Lower lobe of right lung (tissue), 2 donors: ENCODE data around the gene UST. TPM values are rescaled to one million over a fixed set of nuclear protein-coding genes. Genes with fewer than 3 reads are reported as not detected.

ENCODE experiments used
- ATAC-seq, 2 donors: fragments of 200-7000 bp; cut with Tn5 transposase; one replicate each; pipeline ENCODE4 v1.9.1; 2020 to 2022; ENCODE audit warnings: mild to moderate bottlenecking in 2 of 2, moderate library complexity in 2 of 2
- DNase-seq: peaks from one replicate; pipeline ENCODE4 v3.0.0-alpha.2; 2020
- H3K27ac ChIP-seq: fragments of 200-600 bp; one replicate; pipeline ENCODE4 v1.8.0; 2022
- H3K27me3 ChIP-seq: fragments of 200-600 bp; one replicate; pipeline ENCODE4 v1.8.0; 2022; ENCODE audit warnings: low read depth
- H3K36me3 ChIP-seq: fragments of 200-600 bp; one replicate; pipeline ENCODE4 v1.8.0; 2022; ENCODE audit warnings: mild to moderate bottlenecking
- H3K4me1 ChIP-seq: fragments of 200-600 bp; one replicate; pipeline ENCODE4 v1.8.0; 2022
- H3K4me3 ChIP-seq: fragments of 200-600 bp; one replicate; pipeline ENCODE4 v1.8.0; 2022; ENCODE audit warnings: mild to moderate bottlenecking
- H3K9me3 ChIP-seq: fragments of 200-600 bp; one replicate; pipeline ENCODE4 v1.8.0; 2022
- intact Hi-C: fragments of 100-400 bp; cut with DNase I; formaldehyde crosslinking; loops from one replicate; pipeline ENCODE4 v1.11.0; 2022
- total RNA-seq: library from RNA; stranded (reverse); fragmentation: NEBNext Ultra II Directional; extraction: Animal tissue kit (Norgen Biotek cat#: 25700); gene quantifications from one replicate; pipeline ENCODE4 v1.2.1, GENCODE V29; 2021
- TF ChIP-seq, protein P1 (sequence below): fragments of 200-600 bp; IDR thresholded peaks from one replicate; pipeline ENCODE4 v1.8.0; 2022; ENCODE audit warnings: antibody characterized with exemption, mild to moderate bottlenecking
- donor health status: DM: no; HTN: yes; CAD: no; lungs with severe emphysema.

Gene UST
- total RNA-seq, 1 donor from 2014 or later = 11.8 TPM

- Histone ChIP-seq H3K9me3 (no peaks in the 10 kb centered on the region), H3K27me3 (no peaks in the 10 kb centered on the region), H3K27ac (no peak overlapping the region), H3K4me3 (no peak overlapping the region), H3K36me3 (no peaks in the 10 kb centered on the region), H3K4me1 (no peaks in the 10 kb centered on the region)
- intact Hi-C loops = no loop called here
- DNase-seq (no peak), ATAC-seq (no peak)
- TF ChIP-seq, protein P1, sequence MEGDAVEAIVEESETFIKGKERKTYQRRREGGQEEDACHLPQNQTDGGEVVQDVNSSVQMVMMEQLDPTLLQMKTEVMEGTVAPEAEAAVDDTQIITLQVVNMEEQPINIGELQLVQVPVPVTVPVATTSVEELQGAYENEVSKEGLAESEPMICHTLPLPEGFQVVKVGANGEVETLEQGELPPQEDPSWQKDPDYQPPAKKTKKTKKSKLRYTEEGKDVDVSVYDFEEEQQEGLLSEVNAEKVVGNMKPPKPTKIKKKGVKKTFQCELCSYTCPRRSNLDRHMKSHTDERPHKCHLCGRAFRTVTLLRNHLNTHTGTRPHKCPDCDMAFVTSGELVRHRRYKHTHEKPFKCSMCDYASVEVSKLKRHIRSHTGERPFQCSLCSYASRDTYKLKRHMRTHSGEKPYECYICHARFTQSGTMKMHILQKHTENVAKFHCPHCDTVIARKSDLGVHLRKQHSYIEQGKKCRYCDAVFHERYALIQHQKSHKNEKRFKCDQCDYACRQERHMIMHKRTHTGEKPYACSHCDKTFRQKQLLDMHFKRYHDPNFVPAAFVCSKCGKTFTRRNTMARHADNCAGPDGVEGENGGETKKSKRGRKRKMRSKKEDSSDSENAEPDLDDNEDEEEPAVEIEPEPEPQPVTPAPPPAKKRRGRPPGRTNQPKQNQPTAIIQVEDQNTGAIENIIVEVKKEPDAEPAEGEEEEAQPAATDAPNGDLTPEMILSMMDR = no peak
Measured at GRCh38 chr6:148963738-148964137, 216.9 kb downstream of the UST start.

- Histone ChIP-seq H3K36me3 (no peaks in the 10 kb centered on the region), H3K4me1 (no peaks in the 10 kb centered on the region), H3K9me3 (no peaks in the 10 kb centered on the region), H3K27ac (no peak overlapping the region), H3K27me3 (no peaks in the 10 kb centered on the region), H3K4me3 (no peak overlapping the region)
- intact Hi-C loops = no loop called here
- ATAC-seq (no peak), DNase-seq (no peak)
- TF ChIP-seq, protein P1 = no peak
Measured at GRCh38 chr6:148964467-148964866, 217.6 kb downstream of the UST start.

DNA sequence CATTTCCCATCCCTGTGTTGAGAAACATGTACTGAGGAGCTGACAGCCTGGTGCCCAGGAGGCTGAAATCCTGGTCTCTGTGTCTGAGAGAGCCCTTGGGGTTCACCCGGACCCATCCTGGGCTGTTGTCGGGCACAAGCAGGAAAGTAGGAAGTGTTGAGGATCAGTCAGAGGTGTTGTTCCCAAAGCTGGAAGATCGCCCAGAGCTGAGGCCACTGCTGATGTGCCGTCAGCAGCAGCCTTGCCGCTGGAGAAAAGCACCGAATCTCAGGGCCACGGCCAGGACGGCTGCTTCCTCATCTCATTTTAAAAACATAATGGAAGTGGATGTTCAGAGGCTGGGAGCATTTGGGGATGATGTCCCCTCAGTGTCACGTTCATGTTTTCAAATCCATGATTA is 218.5 kb downstream of the UST start:
- Histone ChIP-seq H3K27me3 (no peaks in the 10 kb centered on the region), H3K27ac (no peak overlapping the region), H3K4me1 (no peaks in the 10 kb centered on the region), H3K36me3 (no peaks in the 10 kb centered on the region), H3K9me3 (no peaks in the 10 kb centered on the region), H3K4me3 (no peak overlapping the region)
- DNase-seq (no peak), ATAC-seq (no peak)
- TF ChIP-seq, protein P1 = no peak
- intact Hi-C loops = no loop called here

DNA sequence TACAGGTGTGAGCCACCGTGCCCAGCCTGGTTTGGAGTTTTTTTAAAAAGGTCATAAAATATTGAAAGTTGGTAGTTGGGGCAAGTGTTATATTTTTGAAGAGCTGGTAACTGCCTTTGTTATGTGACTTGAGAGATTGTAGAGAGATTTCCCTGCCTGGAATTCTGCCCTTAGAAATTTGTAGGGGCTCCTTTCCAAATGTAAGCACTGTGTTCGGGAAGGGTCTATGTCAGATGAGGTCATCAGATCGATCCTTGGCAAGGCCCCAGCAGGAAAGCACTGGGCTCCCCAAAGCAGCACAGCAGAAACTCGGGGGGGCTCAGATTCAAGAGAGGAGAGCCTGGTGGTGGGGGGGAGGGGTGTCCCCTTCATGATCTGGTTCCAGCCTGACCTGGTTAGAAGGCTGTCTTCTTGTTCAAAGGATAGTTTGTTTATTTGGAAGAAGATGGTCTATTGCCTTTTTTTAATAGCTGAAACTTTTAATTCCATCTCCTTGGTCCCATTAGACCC is 220.2 kb downstream of the UST start:
- DNase-seq = no peak
- TF ChIP-seq, protein P1 = no peak
- no peaks in the 10 kb centered on the region for H3K36me3 ChIP-seq

DNA sequence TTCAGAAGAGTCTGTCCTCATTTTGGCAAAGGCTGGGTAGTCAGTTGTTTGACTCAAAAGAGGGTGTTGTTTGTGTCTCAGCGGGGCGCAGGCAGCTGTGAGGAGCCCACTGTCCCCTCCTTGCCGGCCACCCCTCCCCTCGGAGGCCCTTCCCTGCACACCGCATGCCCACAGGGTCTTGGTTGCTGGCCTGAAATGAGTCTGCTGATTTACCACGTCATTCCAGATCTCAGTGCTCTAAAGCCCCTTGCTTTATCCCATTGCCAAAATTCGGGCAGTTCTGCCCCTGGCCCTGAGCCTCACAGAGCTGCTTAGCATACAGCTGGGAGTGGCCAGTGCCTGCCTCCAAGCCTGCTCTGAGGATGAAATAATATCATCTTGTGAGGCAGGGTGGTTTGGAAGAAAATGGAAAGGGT is 220.7 kb downstream of the UST start:
- intact Hi-C loops = no loop called here
- Histone ChIP-seq H3K27me3 (no peaks in the 10 kb centered on the region), H3K27ac (no peak overlapping the region), H3K4me1 (no peaks in the 10 kb centered on the region), H3K4me3 (no peak overlapping the region), H3K9me3 (no peaks in the 10 kb centered on the region), H3K36me3 (no peaks in the 10 kb centered on the region)
- ATAC-seq = no peak
- DNase-seq = no peak
- TF ChIP-seq, protein P1 = no peak

More for the DNA sequence above, 220.2 kb downstream of the UST start:
- H3K27ac ChIP-seq = no peak overlapping the region
- H3K4me1 ChIP-seq = no peaks in the 10 kb centered on the region
- no peak overlapping the region for H3K4me3 ChIP-seq
- no peak for ATAC-seq
- H3K9me3 ChIP-seq = no peaks in the 10 kb centered on the region
- H3K27me3 ChIP-seq = no peaks in the 10 kb centered on the region
- intact Hi-C loops = no loop called here
